Measurements from ENCODE around the gene SLC25A6. TPM values are rescaled to one million over a fixed set of nuclear protein-coding genes. Genes with fewer than 3 reads are reported as not detected.
A peak's percentile ranks its signal among the peaks of the same experiment; 100 is the strongest.

The SLC25A6 gene
- 10 to 100 TPM; 60.0 to 69.9 (median 65.1) TPM for total RNA-seq

GRCh38 chrX:1391707-1392375, at the start of gene SLC25A6:
Gene SLC25A6 (minus strand): TSS chrX:1392113. CDS start chrX:1392009, 104 bp downstream.
- Histone ChIP-seq H3K9me3 (no peaks in the 10 kb centered on the region), H3K36me3 (peaks cover 2 to 50% of the 10 kb centered on the region in 2 donors), H3K27me3 (no peaks in the 10 kb centered on the region), H3K27ac (peak within 1 kb of the TSS; percentile 98 to 100 (median 98)), H3K4me3 (peak within 1 kb of the TSS; percentile 86 to 100 (median 98)), H3K4me1 (peaks cover 38 to 57% of the 10 kb centered on the region in 2 donors)
- peak; percentile 98 to 99 for DNase-seq
- in situ Hi-C loops (cut with MboI; ENCODE audit: low sequenced_read_pairs in 4 of 4) = loop anchor here in 1 of 4 donors (10.0 kb wide), 1 partner anchor 63 kb away; the partner anchor contains the start of gene ASMTL
- TF ChIP-seq POLR2A (IDR thresholded peaks at IDR 0.05) (peak; percentile 95 to 98), CTCF (IDR thresholded peaks at IDR 0.05 in 4 of 5, conservative IDR thresholded peaks at IDR 0.05 in 1 of 5) (peak in 3 of 5 experiments; percentile 27 to 48 (median 32))
- intact Hi-C loops (cut with DNase I; ENCODE audit: low total_unique reads) = loop anchor here (1.0 to 10.0 kb wide), 7 partner anchors 61 to 1299 kb away; partner anchors contain the start of genes AKAP17A, CD99 and PPP2R3B
- ATAC-seq = peak; percentile 82 to 88

- H3K4me3 ChIP-seq = no peak overlapping the region
- H3K36me3 ChIP-seq = peaks cover 0 to 10% of the 10 kb centered on the region in 2 donors
- intact Hi-C loops (cut with DNase I; ENCODE audit: low total_unique reads) (no loop called here), in situ Hi-C loops (cut with MboI; ENCODE audit: low sequenced_read_pairs in 4 of 4) (no loop called here)
- no peaks in the 10 kb centered on the region for H3K27me3 ChIP-seq
- H3K9me3 ChIP-seq = no peaks in the 10 kb centered on the region
- no peak overlapping the region for H3K27ac ChIP-seq
- H3K4me1 ChIP-seq = no peaks in the 10 kb centered on the region
- TF ChIP-seq POLR2A (IDR thresholded peaks at IDR 0.05) (no peak), CTCF (IDR thresholded peaks at IDR 0.05 in 4 of 5, conservative IDR thresholded peaks at IDR 0.05 in 1 of 5) (no peak)
- DNase-seq = peak in 1 of 2 donors; percentile 2
- ATAC-seq = no peak
Measured at GRCh38 chrX:1440506-1440905, 48.6 kb upstream of the SLC25A6 start.

- Histone ChIP-seq H3K27ac (no peak overlapping the region), H3K9me3 (no peaks in the 10 kb centered on the region), H3K27me3 (no peaks in the 10 kb centered on the region), H3K36me3 (peaks cover 0 to 6% of the 10 kb centered on the region in 2 donors), H3K4me3 (no peak overlapping the region), H3K4me1 (no peaks in the 10 kb centered on the region)
- intact Hi-C loops (cut with DNase I; ENCODE audit: low total_unique reads) (no loop called here), in situ Hi-C loops (cut with MboI; ENCODE audit: low sequenced_read_pairs in 4 of 4) (no loop called here)
- TF ChIP-seq POLR2A (IDR thresholded peaks at IDR 0.05) = no peak
- TF ChIP-seq CTCF (IDR thresholded peaks at IDR 0.05 in 4 of 5, conservative IDR thresholded peaks at IDR 0.05 in 1 of 5) = no peak
- DNase-seq (no peak), ATAC-seq (no peak)
Measured at GRCh38 chrX:1435241-1435895, 43.5 kb upstream of the SLC25A6 start.

- in situ Hi-C loops (cut with MboI; ENCODE audit: low sequenced_read_pairs in 4 of 4) = no loop called here
- Histone ChIP-seq H3K27ac (no peak overlapping the region), H3K4me3 (no peak overlapping the region), H3K9me3 (no peaks in the 10 kb centered on the region), H3K4me1 (no peaks in the 10 kb centered on the region), H3K36me3 (peaks cover 0 to 6% of the 10 kb centered on the region in 2 donors), H3K27me3 (no peaks in the 10 kb centered on the region)
- DNase-seq (no peak), ATAC-seq (no peak)
- TF ChIP-seq CTCF (IDR thresholded peaks at IDR 0.05 in 4 of 5, conservative IDR thresholded peaks at IDR 0.05 in 1 of 5) = no peak
- TF ChIP-seq POLR2A (IDR thresholded peaks at IDR 0.05) = no peak
- intact Hi-C loops (cut with DNase I; ENCODE audit: low total_unique reads) = no loop called here
Measured at GRCh38 chrX:1434871-1435240, 42.9 kb upstream of the SLC25A6 start.
